Mammary microvascular endothelial cell (primary cell): Measurements from ENCODE around the gene OTOP3. TPM values are rescaled to one million over a fixed set of nuclear protein-coding genes. Genes with fewer than 3 reads are reported as not detected.

Experiments used
- total RNA-seq: library from RNA; depleted of rRNA; stranded (reverse); fragments of >200 nt; gene quantifications from 2 replicates; pipeline ENCODE4 v1.2.3, GENCODE V29; 2015

OTOP3 gene, protein sequence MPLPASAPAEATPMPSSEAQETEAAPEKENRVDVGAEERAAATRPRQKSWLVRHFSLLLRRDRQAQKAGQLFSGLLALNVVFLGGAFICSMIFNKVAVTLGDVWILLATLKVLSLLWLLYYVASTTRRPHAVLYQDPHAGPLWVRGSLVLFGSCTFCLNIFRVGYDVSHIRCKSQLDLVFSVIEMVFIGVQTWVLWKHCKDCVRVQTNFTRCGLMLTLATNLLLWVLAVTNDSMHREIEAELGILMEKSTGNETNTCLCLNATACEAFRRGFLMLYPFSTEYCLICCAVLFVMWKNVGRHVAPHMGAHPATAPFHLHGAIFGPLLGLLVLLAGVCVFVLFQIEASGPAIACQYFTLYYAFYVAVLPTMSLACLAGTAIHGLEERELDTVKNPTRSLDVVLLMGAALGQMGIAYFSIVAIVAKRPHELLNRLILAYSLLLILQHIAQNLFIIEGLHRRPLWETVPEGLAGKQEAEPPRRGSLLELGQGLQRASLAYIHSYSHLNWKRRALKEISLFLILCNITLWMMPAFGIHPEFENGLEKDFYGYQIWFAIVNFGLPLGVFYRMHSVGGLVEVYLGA
- not detected in 2 replicates for total RNA-seq

GRCh38 chr17:74935585-74936469 is at the start of gene OTOP3:
OTOP3 (plus strand) TSS chr17:74935898; CDS start chr17:74935922, 24 bp downstream.

DNA sequence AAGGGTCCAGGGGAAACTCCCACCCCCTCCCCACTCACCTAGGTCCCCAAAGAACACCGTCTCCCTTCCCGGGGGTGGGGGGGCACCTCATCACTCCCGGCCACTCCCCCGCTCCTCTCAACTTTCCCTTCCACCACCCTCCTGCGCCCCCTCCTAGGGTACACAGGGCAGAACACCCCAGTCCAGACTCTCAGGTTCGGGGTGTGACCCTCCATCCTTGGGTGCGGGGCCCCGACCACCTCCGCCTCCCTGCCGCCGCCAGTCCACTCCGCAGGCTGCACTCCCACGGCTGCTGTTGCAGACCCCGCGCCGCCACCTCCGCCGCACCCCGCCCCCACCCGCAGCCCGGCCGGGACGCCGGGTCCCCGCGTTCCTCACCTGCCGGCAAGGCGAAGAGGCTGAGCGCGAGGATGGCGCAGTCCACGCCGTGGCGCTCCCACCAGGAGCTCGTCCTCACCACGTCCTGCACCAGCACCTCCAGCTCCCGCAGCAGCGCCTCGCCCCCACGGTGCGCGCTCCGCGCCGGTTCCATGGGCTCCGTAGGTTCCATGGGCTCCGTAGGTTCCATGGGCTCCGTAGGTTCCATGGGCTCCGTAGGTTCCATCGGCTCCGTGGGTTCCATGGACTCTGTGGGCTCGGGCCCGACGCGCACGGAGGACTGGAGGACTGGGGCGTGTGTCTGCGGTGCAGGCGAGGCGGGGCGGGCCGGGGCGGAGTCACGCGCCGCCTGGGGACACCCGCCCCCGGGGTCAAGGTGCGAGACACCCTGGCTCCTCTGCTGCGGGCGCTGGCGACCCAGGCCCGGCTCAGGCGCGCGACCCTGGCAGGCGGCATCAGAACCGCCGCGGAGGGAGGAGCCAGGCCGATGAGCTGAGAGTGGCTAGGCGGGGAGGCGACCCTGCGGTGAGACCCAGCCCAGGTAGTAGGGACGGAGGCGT is 42.5 kb upstream of the OTOP3 start, which contains the start of gene FADS6:
Gene FADS6 (minus strand): TSS at position 660 of the 938 bp plus-strand sequence. CDS start 38 bp downstream, at position 622.

DNA sequence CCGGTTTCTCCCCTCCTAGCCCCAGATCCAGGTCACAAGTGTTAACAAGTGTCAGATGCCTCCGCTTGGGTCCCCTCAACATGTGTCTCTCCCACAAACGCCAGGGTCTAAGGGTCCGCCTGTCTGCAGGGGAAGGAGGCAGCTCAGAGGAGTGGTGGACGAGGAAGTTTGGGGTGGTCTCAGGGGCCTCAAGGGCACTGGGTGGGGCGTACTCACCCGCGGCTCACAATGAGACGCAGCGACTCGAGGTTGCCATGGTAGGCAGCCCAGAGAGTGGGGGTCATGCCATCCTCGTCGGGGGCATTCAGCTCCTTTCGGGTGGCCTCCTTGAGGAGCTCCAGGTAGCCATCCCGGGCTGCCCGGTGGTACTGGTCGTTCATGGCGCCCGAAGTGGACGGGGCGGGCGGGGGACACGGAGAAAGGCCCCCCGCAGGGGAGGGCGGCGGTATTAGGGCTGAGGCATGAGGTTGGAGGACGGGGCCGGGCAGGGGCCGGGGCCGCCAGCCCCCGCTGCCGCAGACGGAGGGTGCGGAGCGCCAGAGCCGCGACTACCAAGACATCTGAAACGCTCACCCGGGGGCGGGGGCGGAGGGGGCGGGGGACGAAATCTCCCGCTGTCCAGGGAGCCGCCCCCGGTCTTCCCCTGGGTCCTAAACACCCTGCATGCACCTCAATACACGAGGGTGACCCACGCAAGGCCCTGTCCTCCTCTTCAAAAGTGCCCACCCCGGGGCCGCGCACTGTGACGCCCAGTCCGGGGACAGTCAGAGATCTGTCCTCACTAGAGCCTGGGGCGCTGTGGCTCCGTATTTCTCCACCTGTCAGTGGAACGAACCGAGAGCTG is 12.8 kb upstream of the OTOP3 start, which contains the start of gene USH1G:
Gene USH1G (minus strand): TSS at position 562 of the 844 bp plus-strand sequence. CDS start 182 bp downstream, at position 380.

GRCh38 chr17:74924250-74924948 is 11.3 kb upstream of the OTOP3 start, which contains the start of gene OTOP2:
OTOP2 (plus strand) TSS chr17:74924273; CDS start chr17:74924633, 360 bp downstream.

GRCh38 chr17:74972107-74972972 is 36.6 kb downstream of the OTOP3 start, which contains the start of gene HID1:
HID1 (minus strand) TSS chr17:74972759; CDS start chr17:74972656, 103 bp downstream.

GRCh38 chr17:74987418-74987908 is 51.8 kb downstream of the OTOP3 start, which contains the start of gene CDR2L:
CDR2L (plus strand) TSS chr17:74987632; CDS start chr17:74988044, 412 bp downstream.

Other genes starting within 250 kb of the OTOP3 start
- gene CD300LF, start 223.0 kb upstream of the OTOP3 start, total RNA-seq, result not detected in 2 replicates
- gene RAB37, start 198.6 kb upstream of the OTOP3 start, total RNA-seq, result 0.40 and 0.44 TPM in 2 replicates
- 25.1 and 27.2 TPM in 2 replicates for gene NHERF1, start 187.3 kb upstream of the OTOP3 start, total RNA-seq
- 15.7 and 22.2 TPM in 2 replicates for gene NAT9, start 159.6 kb upstream of the OTOP3 start, total RNA-seq
- not detected in 2 replicates for gene GRIN2C, start 76.0 kb upstream of the OTOP3 start, total RNA-seq
- 74.3 and 79.2 TPM in 2 replicates for gene FDXR, start 62.9 kb upstream of the OTOP3 start, total RNA-seq
- not detected in 2 replicates for gene FADS6, start 42.3 kb upstream of the OTOP3 start, total RNA-seq
- not detected in 2 replicates for gene USH1G, start 12.6 kb upstream of the OTOP3 start, total RNA-seq
- not detected in 2 replicates for gene OTOP2, start 11.6 kb upstream of the OTOP3 start, total RNA-seq
- gene HID1, start 36.9 kb downstream of the OTOP3 start, total RNA-seq, result 14.3 and 15.5 TPM in 2 replicates
- 34.8 and 37.3 TPM in 2 replicates for gene CDR2L, start 51.7 kb downstream of the OTOP3 start, total RNA-seq
- 85.4 and 109 TPM in 2 replicates for gene MRPL58, start 76.8 kb downstream of the OTOP3 start, total RNA-seq
- gene ATP5PD, start 111.1 kb downstream of the OTOP3 start, total RNA-seq, result 191 and 298 TPM in 2 replicates
- gene KCTD2, start 111.3 kb downstream of the OTOP3 start, total RNA-seq, result 15.0 and 19.5 TPM in 2 replicates
- gene SLC16A5, start 152.1 kb downstream of the OTOP3 start, total RNA-seq, result 4.7 and 6.0 TPM in 2 replicates
- gene ARMC7, start 174.1 kb downstream of the OTOP3 start, total RNA-seq, result 6.3 and 7.8 TPM in 2 replicates
- gene NT5C, start 195.8 kb downstream of the OTOP3 start, total RNA-seq, result 60.8 and 62.7 TPM in 2 replicates
- 273 and 396 TPM in 2 replicates for gene JPT1, start 218.6 kb downstream of the OTOP3 start, total RNA-seq
- 88.3 and 95.2 TPM in 2 replicates for gene SUMO2, start 247.1 kb downstream of the OTOP3 start, total RNA-seq